GM19452 (cell line): ENCODE measurements around the gene RNF39.
"Not testable (repeated sequence)": the region's sequence is repeated elsewhere in the genome, so short reads cannot be mapped to it uniquely, and the experiment has no call there.

Experiments used
- ATAC-seq: cut with Tn5 transposase; IDR thresholded peaks from one replicate; pipeline ENCODE4 v1.9.1; 2021; ENCODE audit not compliant: unreplicated experiment

The RNF39 gene

GRCh38 chr6:30075094-30075789, at the start of gene RNF39:
Gene RNF39, minus strand, starts transcription at chr6:30075769. Its CDS starts 184 bp downstream, at chr6:30075585.
- ATAC-seq: no peak

- no peak for ATAC-seq
Measured at GRCh38 chr6:30122515-30122914, 46.9 kb upstream of the RNF39 start.

- ATAC-seq: no peak
Measured at GRCh38 chr6:30121446-30122366, 46.1 kb upstream of the RNF39 start.

- not testable (repeated sequence) for ATAC-seq
Measured at GRCh38 chr6:30118691-30119090, 43.1 kb upstream of the RNF39 start.

GRCh38 chr6:30116724-30117123, 41.2 kb upstream of the RNF39 start:
- ATAC-seq: no peak

GRCh38 chr6:30113841-30114240, 38.3 kb upstream of the RNF39 start:
- no peak for ATAC-seq

GRCh38 chr6:30113003-30113759, 37.6 kb upstream of the RNF39 start, which contains the start of gene TRIM31:
Gene TRIM31, minus strand, starts transcription at chr6:30113090. Its CDS starts 285 bp downstream, at chr6:30112805.
- no peak for ATAC-seq

- no peak for ATAC-seq
Measured at GRCh38 chr6:30112402-30112994, 36.9 kb upstream of the RNF39 start.

GRCh38 chr6:30111266-30111856, 35.8 kb upstream of the RNF39 start:
- no peak for ATAC-seq

GRCh38 chr6:30104661-30105060, 29.1 kb upstream of the RNF39 start:
- ATAC-seq: no peak

- ATAC-seq: no peak
Measured at GRCh38 chr6:30103872-30104179, 28.3 kb upstream of the RNF39 start.

- peak; percentile 52 for ATAC-seq
Measured at GRCh38 chr6:30102970-30103871, 27.7 kb upstream of the RNF39 start.

- no peak for ATAC-seq
Measured at GRCh38 chr6:30102414-30102969, 26.9 kb upstream of the RNF39 start.

- peak; percentile 54 for ATAC-seq
Measured at GRCh38 chr6:30101444-30102413, 26.2 kb upstream of the RNF39 start.

GRCh38 chr6:30100585-30101443, 25.2 kb upstream of the RNF39 start:
- ATAC-seq: no peak

GRCh38 chr6:30100154-30100553, 24.6 kb upstream of the RNF39 start:
- ATAC-seq: no peak
